Brain microvascular endothelial cell (primary cell): ENCODE data around the gene NIPAL3.
"Not testable (repeated sequence)": the region's sequence is repeated elsewhere in the genome, so short reads cannot be mapped to it uniquely, and the experiment has no call there.

Experiments
- DNase-seq: peaks from one replicate; pipeline ENCODE4 v3.0.0-alpha.2; 2020
- H3K27ac ChIP-seq: fragments of 250-450 bp; sonication (Bioruptor Pico); 2 replicates; pipeline ENCODE4 v1.5.1; 2020; ENCODE audit warnings: mild to moderate bottlenecking, moderate library complexity
- H3K27me3 ChIP-seq: fragments of 250-450 bp; sonication (Bioruptor Pico); replicated peaks from 2 replicates; pipeline ENCODE4 v1.5.1; 2020; ENCODE audit warnings: mild to moderate bottlenecking
- H3K36me3 ChIP-seq: fragments of 250-450 bp; sonication (Bioruptor Pico); replicated peaks from 2 replicates; pipeline ENCODE4 v1.5.1; 2020; ENCODE audit warnings: mild to moderate bottlenecking
- H3K4me3 ChIP-seq: 2 replicates; pipeline ENCODE4 v1.5.1; 2011; ENCODE audit warnings: low read depth, mild to moderate bottlenecking, control low read depth, low read length, moderate library complexity
- CTCF ChIP-seq: IDR thresholded peaks from 2 replicates; pipeline ENCODE4 v1.5.1; 2011; ENCODE audit warnings: low read depth, mild to moderate bottlenecking, moderate library complexity, low read length, control low read depth, inconsistent platforms; ENCODE audit errors: missing control alignments
- in situ Hi-C: cut with HindIII; loops from 2 replicates; pipeline ENCODE4 v1.10.0; 2017; ENCODE audit warnings: low sequenced_read_pairs, low pct_ligation_motif_present

The NIPAL3 gene

GRCh38 chr1:24516506-24516905 lies 100.9 kb downstream of the NIPAL3 start:
- DNase-seq: no peak
- no peaks in the 10 kb centered on the region for H3K27me3 ChIP-seq
- in situ Hi-C loops: no loop called here
- H3K27ac ChIP-seq: no peak overlapping the region
- no peaks in the 10 kb centered on the region for H3K36me3 ChIP-seq
- TF ChIP-seq CTCF: no peak
- no peak overlapping the region for H3K4me3 ChIP-seq

- Histone ChIP-seq H3K27me3 (no peaks in the 10 kb centered on the region), H3K4me3 (no peak overlapping the region), H3K27ac (no peak overlapping the region), H3K36me3 (no peaks in the 10 kb centered on the region)
- TF ChIP-seq CTCF: no peak
- no peak for DNase-seq
- in situ Hi-C loops: no loop called here
Measured at GRCh38 chr1:24517898-24518297, 102.3 kb downstream of the NIPAL3 start.

- H3K27ac ChIP-seq, in situ Hi-C loops, H3K36me3 ChIP-seq, H3K4me3 ChIP-seq, DNase-seq, H3K27me3 ChIP-seq: not testable (repeated sequence)
Measured at GRCh38 chr1:24520282-24520681, 104.7 kb downstream of the NIPAL3 start.
